CD4-positive, alpha-beta T cell treated with Interleukin-15 for 1 hour (primary cell): ENCODE data around the gene HTRA3.

Experiments used
- DNase-seq: peaks from one replicate; pipeline ENCODE4 v3.0.0-alpha.2; 2020

HTRA3 gene

DNA sequence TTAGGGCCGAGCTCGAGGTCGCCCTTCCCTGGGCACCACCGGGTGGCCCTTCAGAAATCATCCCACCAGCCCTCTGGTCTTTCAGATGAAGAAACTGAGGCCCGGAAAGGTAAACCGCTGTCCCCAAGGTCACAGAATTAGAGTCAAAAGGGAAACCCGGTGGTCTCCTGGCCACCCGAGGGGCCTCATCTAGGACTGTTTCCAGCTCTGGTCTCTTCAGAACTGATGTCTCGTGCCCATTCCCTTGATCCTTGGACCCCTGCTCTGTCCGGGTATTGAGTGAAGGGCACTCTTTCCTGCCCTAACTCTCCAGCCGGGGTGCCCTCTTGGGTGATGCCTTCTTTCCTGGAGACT is 841 bp downstream of the HTRA3 start:
- no peak for DNase-seq

- no peak for DNase-seq
These were observed 1.6 kb downstream of the HTRA3 start for GRCh38 chr4:8270912-8271815.

DNA sequence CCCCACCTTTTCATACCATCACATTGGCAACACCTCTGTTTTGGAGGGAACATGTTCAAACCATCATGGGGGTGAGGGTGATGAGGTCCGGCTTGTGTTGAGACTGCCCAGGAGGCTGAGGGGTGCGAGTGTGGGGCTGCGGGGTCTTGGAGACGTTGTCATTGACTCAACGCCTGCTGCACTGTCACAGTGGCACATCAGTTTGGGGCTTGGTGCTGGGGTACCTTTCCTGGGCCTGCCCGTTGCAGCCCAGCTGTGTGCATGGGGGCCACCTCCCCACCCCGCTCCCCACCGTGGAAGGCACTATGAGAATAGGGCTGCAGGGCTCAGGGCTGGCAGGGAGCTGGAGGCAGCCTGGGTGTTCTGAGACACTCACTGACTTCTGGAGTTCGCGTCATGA is 2.3 kb downstream of the HTRA3 start:
- DNase-seq: no peak

GRCh38 chr4:8272472-8273428 is 3.2 kb downstream of the HTRA3 start:
- no peak for DNase-seq

- no peak for DNase-seq
These were observed 3.9 kb downstream of the HTRA3 start for GRCh38 chr4:8273450-8273849.

GRCh38 chr4:8274066-8274652 is 4.6 kb downstream of the HTRA3 start:
- no peak for DNase-seq

- no peak for DNase-seq
These were observed 5.4 kb downstream of the HTRA3 start for GRCh38 chr4:8274765-8275547.

- DNase-seq: no peak
These were observed 6.0 kb downstream of the HTRA3 start for GRCh38 chr4:8275548-8275910.

GRCh38 chr4:8276358-8277240 is 7.0 kb downstream of the HTRA3 start:
- no peak for DNase-seq

DNA sequence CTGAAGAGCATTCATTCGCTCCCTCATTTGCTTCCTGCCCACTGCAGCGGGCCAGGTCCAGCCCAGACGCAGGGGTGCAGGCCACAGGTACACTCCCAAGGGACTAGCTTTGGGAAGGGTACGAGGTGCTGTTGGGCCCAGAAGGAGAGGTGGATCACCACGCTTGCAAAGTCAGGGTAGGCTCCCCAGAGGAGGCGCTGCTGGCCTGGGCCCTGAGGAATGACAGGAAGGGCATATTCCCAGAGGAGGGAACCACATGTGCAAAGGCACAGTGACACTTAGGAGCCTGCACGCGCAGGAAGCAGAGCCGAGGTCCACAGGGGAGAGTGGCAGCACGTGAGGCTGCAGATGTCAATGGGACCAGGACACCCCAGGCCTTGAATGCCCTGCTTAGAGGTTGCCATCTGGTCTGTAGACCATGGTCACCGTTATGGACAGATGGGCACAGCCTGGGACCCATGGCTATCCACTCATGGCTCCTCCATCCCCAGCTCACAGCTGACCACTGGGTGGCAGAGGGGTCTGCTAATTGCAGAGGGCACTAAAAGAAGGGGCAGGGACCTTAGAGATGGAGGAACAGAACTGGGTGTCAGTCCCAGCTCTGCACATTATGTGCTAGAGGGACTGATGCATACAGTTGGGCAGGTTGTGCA is 7.9 kb downstream of the HTRA3 start:
- DNase-seq: no peak

DNA sequence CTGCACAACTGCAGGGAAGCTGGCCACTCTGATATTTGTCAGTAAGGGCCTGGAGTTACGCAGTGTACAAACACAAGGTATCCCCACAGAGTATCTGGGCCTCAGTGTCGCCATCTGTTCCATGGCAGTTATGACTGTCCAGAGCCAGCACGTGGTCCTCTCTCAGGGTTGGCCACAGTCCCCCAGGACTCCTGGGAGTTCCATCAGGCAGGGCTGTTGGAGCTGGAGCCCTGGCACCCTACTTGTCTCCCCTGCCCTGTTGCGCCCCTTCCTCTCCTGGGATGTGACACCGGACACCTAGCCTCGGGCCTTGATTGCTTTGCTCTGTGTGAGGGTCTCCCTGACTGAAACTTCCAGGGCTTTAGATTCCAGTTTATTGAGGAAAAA is 8.4 kb downstream of the HTRA3 start:
- no peak for DNase-seq

DNA sequence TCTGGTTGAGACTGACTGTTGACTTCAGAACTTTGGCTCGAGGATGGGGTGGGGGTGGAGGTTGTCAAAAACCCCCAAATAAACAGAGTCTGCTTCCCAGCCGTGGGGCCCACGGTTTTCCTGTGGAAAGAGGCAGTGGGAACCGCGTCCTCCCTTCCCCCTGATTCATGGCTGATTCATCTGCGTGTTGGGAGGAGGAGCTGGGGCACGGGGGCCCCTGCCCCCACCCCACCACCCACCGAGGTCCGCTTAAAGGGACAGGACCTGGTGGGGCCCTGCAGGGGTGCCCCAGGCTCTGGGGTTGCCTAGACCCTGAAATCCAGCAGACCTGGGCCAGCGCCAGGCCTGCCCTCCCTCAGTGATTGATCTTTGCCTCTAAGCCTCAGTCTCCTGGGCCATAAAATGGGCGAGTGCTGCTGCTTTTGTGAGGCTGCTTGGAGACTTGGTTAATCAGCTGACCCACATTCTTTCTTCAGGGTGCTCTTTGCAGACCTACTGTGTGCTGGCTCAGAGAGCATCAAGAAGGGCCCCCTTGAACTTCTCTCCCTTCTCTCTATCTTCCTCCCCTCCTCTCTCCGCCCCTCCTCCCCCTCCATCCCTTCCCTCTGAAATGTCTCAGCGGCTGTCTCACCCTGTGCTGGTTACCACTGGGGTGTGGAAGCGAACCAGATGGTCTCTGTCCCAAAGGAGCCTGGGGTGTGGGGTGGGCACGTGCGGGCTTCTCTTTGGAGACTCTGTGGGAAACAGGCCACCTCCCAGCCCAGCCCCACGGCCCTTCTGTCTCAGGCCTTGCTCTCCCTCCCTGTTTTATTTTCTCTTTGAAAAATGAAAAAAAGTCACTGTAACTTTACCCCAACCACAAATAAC is 9.1 kb downstream of the HTRA3 start:
- no peak for DNase-seq

- no peak for DNase-seq
These were observed 10.0 kb downstream of the HTRA3 start for GRCh38 chr4:8279321-8280157.

- no peak for DNase-seq
These were observed 10.8 kb downstream of the HTRA3 start for GRCh38 chr4:8280158-8280875.

GRCh38 chr4:8280876-8281440 is 11.4 kb downstream of the HTRA3 start:
- DNase-seq: no peak

- DNase-seq: no peak
These were observed 12.1 kb downstream of the HTRA3 start for GRCh38 chr4:8281519-8282133.

DNA sequence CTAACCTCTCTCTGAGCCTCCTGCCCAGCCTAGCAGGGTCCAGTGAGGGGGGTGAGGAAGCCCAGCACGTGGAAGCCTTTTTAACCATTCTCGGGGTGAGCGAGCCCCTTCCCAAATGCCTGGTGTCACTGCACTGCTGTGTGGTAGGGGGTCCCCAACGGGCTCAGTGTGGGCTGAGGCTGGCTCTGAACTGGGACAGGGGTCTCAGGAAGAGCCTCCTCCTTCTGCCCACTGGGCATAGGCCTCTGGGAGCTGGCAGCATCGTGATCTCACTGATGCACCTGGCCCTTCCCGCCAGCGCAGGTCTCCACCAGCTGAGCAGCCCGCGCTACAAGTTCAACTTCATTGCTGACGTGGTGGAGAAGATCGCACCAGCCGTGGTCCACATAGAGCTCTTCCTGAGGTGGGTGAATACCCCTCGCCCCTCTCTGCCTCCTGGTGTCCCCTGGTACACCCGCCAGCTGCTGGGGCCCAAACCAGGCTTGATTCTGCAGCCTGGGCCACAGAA is 12.6 kb downstream of the HTRA3 start:
- no peak for DNase-seq
